GM13976 (cell line): Measurements from ENCODE around the gene FAM200A.
"Not testable (repeated sequence)": the region's sequence is repeated elsewhere in the genome, so short reads cannot be mapped to it uniquely, and the experiment has no call there.

Source experiments
- DNase-seq: peaks from one replicate; pipeline ENCODE4 v3.0.0; 2012; ENCODE audit warnings: low spot score
- CTCF ChIP-seq: IDR thresholded peaks from 2 replicates; pipeline ENCODE4 v1.5.1; 2012; ENCODE audit warnings: borderline replicate concordance, mild to moderate bottlenecking; ENCODE audit not compliant: insufficient read depth; ENCODE audit errors: extremely low read depth, missing control alignments, control extremely low read depth
- in situ Hi-C: fragments of 300-500 bp; cut with MboI; formaldehyde crosslinking; loops from one replicate; pipeline ENCODE4 v1.12.0; 2022; ENCODE audit warnings: low sequenced_read_pairs, mixed read lengths, inconsistent platforms; ENCODE audit not compliant: unreplicated experiment

FAM200A gene

GRCh38 chr7:99551767-99552463 lies at the start of gene FAM200A:
Gene FAM200A (minus strand): TSS chr7:99552114. CDS start chr7:99548407, 3,707 bp downstream.
- in situ Hi-C loops, result no loop called here
- TF ChIP-seq CTCF, result no peak
- peak; percentile 94 for DNase-seq

DNA sequence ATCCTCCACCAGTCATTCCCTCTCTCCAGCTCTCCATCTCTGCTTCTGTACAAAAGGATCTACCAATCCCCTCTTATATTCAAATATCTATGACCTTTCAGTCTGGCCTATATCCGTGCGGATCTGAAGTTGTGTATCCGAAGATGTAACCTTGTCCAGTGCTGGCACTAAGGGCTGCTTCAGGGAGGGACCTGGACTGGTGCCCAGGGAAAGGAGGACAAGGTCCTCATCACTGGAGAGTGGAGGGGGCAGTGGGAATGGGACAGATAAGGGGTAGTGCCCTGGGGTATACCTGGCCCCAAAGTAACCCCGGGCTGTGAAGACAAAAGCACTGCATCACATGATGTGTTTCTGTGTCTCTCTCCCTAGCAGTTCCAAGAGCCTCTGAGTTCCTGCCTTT lies 47.9 kb upstream of the FAM200A start:
- DNase-seq, result no peak
- TF ChIP-seq CTCF, result no peak
- in situ Hi-C loops, result no loop called here

GRCh38 chr7:99597762-99598501 lies 46.0 kb upstream of the FAM200A start, which contains the start of gene TMEM225B:
Gene TMEM225B (plus strand): TSS chr7:99598267. CDS start chr7:99604389, 6,122 bp downstream.
- no peak for TF ChIP-seq CTCF
- no peak for DNase-seq

GRCh38 chr7:99596408-99596955 lies 44.6 kb upstream of the FAM200A start:
- no peak for DNase-seq
- in situ Hi-C loops, result no loop called here
- no peak for TF ChIP-seq CTCF

More at GRCh38 chr7:99597762-99598501, 46.0 kb upstream of the FAM200A start, which contains the start of gene TMEM225B:
- in situ Hi-C loops, result no loop called here

GRCh38 chr7:99594948-99595745 lies 43.2 kb upstream of the FAM200A start:
- TF ChIP-seq CTCF, result no peak
- in situ Hi-C loops, result no loop called here
- no peak for DNase-seq

DNA sequence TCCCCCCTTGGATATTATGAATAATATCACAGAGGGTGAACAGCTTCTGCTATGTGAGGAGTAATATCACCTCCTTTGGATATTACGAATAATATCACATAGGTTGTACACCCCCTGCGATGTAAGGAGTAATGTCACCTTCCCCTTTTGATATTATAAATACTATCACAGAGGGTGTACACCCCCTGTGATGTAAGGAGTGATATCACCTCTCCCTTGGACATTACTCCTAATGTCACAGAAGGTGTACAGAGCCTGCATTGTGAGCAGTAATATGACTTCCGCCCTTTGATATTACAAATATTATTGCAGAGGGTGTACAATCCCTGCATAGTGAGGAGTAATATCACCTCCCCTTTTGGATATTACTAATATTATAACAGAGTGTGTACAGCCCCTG lies 37.0 kb upstream of the FAM200A start:
- DNase-seq, result no peak
- no peak for TF ChIP-seq CTCF
- in situ Hi-C loops, result no loop called here

DNA sequence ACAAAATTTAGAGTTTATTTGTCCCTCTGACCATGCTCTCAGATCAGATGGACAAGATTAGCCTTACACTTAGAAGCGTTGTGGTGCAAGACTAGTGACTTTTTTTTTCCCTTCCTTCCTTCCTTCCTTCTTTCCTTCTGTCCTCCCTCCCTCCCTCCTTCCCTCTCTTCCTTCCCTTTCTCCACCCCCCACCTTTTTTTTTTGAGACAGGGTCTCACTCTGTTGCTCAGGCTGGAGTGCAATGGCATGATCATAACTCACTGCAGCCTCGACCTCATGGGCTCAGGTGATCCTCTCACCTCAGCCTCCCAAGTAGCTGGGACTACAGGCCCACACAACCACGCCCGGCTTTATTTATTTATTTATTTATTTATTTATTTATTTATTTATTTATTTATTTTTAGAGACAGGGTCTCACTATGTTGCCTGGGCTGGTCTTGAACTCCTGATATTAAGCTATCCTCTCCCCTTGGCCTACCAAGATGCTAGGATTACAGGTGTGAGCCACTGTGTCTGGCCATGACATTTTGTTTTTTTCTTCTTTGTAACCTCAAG lies 28.9 kb upstream of the FAM200A start:
- in situ Hi-C loops, DNase-seq: not testable (repeated sequence)
